HG02840 (cell line): ENCODE results near the gene PSG11.
"Not testable (repeated sequence)": the region's sequence is repeated elsewhere in the genome, so short reads cannot be mapped to it uniquely, and the experiment has no call there.

Experiments
- ATAC-seq: cut with Tn5 transposase; IDR thresholded peaks from one replicate; pipeline ENCODE4 v1.9.1; 2021; ENCODE audit warnings: mild to moderate bottlenecking, moderate library complexity, moderate number of reproducible peaks; ENCODE audit not compliant: unreplicated experiment, low FRiP score

Gene PSG11

DNA sequence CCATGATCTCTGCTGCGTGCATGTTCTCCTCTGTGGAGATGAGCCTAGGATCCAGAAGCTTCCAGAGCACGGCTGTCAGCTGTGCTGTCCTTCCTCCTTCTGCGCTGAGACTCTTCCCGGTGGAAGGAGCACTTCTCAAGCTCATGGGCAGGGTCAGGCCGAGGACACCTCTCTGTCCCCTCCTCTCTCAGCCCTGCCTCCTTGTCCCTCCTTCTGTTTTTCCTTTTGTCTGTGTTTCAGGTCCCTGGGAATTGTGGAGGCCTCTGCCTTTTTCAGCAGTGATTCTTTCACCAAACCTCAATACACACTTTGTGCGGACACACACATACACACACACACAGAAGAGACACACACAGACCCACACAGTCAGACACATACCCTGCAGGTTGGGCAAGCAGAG lies at the start of gene PSG11:
Gene PSG11 (minus strand): TSS at position 101 of the 400 bp plus-strand sequence. CDS start 97 bp downstream, at position 4.
- not testable (repeated sequence) for ATAC-seq

DNA sequence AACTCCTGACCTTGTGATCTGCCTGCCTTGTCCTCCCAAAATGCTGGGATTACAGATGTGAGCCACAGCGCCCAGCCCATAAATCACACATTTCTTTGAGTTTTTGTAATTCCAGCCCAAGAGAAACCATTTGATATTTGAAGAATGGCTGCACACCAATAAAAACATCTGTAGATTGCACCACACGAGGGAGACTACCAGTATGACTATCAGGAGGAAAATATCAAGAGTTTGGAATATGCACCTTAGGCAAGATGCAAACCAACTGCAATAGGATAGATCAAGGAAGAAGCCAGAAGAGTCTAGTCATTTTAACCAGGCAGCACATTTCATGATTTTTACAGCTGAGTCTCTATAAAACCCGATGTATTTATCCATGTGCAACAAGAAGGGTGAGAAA lies 36.1 kb upstream of the PSG11 start:
- ATAC-seq = not testable (repeated sequence)

- not testable (repeated sequence) for ATAC-seq
Observed at GRCh38 chr19:43061326-43061725, 35.1 kb upstream of the PSG11 start.

GRCh38 chr19:43060254-43060653 lies 34.0 kb upstream of the PSG11 start:
- not testable (repeated sequence) for ATAC-seq

DNA sequence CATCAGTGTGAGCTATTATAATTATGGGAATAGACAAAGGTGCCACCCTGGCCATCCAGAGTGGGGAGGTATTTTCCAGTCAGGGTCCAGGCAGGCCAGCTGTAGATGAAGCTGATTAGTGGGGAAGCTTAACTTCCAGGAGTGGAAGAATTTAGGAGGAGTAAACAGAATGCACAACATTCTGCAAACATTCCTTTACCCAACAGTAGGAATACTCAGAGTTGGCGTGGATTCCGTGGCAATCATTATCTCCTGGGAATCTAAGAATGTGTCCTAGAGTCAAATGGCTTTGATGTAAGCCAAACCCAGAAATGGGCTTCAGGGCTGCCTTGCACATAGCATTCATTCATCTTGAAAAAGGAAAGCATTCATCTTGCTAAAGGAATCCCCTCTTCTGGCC lies 33.2 kb upstream of the PSG11 start:
- ATAC-seq = not testable (repeated sequence)

- ATAC-seq = not testable (repeated sequence)
Observed at GRCh38 chr19:43058440-43058839, 32.2 kb upstream of the PSG11 start.

GRCh38 chr19:43047966-43048365 lies 21.7 kb upstream of the PSG11 start:
- not testable (repeated sequence) for ATAC-seq

DNA sequence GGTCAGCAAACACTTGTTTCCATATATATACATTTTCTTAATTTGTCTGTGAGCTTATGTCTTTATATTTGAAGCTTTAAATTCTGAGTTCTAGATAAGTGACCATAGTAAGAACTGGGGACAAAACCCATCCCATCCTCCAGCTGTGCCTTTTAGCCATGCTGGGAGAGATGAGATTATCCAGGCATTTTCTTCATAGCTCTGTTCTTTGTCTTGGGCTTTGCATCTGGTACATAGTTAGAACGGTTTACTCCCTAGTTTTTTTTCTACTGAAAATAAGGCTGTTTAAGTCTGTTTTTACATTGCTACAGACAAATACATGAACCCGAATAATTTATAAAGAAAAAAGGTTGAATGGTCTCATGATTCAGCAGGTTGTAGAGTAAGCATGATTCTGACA lies 20.3 kb upstream of the PSG11 start:
- ATAC-seq = not testable (repeated sequence)

DNA sequence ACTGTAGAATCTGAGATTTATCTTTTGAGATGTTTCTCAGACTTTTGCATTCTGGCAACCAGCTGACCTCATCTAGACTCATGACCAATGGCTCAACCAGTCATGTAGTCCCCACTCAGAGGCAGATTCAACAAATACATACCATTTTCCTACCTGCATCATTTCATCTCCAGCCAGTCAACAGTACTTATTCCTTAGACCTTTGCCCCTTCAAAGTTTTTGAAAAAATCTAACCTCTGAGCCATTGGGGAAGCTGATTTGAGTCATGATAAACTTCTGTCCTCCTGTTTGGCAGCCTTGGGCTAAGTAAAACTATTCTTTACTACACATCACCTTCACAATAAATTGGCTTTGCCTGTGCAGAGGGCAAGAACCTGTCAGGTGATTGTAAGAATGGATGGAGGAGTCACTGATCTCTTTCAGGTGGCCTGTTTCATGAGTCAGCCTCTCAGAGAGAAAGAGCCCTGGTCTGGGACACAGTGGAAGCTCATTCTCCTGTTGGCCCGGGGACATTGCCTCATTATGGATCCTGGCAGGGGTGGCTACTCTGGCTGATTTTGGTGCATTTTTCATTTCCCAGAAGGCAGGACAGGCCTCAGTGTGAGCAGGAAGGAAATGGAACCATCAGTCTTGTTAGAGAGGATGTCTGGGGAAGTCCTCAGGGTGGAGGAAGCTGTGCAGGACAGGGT lies 17.4 kb upstream of the PSG11 start:
- ATAC-seq = not testable (repeated sequence)

DNA sequence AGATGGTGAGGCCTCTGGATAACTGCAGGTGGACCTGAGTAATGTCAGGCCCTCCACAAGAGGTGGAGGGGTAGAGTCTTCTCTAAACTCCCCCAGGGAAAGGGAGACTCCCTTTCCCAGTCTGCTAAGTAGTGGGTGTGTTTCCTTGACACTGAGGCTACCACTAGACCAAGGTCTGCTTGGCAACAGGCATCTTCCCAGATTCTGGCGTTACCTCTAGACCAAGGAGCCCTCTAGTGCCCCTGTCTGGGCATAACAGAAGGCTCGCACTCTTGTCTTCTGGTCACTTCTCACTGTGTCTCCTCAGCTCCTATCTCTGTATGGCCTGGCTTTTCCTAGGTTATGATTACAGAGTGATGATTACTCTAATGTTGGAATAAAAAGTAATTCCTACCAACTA lies 5.4 kb upstream of the PSG11 start:
- ATAC-seq = not testable (repeated sequence)

GRCh38 chr19:43028866-43029265 lies 2.6 kb upstream of the PSG11 start:
- no peak for ATAC-seq

DNA sequence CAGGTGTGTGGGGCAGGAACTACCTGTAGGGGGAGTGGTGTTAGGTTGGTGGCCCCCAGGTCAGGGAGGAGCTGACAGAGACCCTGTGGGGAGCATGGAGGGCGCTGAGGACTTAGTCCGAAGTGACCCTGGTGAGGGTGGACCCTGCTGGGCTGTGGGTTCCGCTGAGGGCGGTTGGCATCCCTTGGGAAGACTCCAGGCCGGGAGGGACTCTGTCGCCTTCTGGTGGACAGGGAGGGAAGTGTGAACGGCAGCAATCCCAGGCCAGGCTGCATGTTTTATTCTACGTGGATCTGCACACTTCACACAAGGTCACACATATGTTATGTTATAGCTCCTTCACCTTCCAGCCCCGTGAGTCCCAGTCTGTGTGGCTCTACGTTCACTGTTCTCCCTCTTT lies 1.7 kb upstream of the PSG11 start:
- ATAC-seq = not testable (repeated sequence)

DNA sequence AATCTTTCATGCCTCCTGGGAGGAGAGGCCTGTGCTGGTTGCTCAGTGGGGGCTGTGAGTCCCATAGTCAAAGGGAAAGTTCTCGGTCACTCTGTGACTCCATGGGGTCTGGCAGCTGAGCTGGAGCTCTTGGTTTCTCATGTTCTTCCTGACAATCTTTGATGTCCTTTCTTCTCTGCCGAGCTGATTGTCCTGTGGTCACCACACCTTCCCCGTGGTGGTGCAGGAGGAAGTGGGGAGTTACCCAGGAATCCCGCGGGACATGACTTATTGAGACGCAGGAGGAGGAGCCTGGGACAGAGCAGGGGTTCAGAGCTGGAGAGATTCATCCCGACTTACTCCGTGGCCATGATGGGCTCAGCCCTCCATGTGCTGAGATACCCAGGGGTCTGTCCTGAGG lies 792 bp upstream of the PSG11 start:
- not testable (repeated sequence) for ATAC-seq

- ATAC-seq = not testable (repeated sequence)
Observed at GRCh38 chr19:43022098-43022497, 4.2 kb downstream of the PSG11 start.

- ATAC-seq = not testable (repeated sequence)
Observed at GRCh38 chr19:43021629-43022028, 4.6 kb downstream of the PSG11 start.

DNA sequence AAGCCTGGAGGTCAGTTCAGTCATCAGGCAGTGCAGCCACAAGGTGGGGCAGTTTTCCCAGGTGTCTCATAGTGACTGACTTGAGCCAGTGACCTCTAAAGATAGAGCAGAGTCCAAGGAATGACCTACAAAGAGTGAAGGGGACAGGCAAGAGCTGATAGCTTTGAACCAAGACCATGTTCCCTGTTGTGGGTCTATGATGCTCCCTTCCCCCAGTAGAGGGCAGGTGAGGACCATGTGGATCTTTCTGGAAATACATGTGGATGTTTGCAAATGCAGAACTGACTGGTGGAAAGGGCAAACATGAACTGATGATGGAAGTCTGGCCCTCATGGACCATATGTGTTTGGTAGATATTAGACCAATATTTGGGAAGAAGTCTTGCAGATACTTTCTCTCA lies 6.7 kb downstream of the PSG11 start:
- ATAC-seq = not testable (repeated sequence)

DNA sequence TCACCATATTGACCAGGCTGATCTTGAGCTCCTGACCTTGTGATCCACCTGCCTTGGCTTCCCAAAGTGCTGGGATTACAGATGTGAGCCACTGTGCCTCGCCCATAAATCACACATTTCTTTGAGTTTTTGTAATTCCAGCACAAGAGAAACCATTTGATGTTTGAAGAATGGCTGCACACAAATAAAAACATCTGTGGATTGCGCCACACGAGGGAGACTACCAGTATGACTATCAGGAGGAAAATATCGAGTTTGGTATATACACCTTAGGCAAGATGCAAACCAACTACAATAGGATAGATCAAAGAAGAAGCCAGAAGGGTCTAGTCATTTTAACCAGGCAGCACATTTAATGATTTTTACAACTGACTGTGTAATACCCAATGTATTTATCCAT lies 20.4 kb downstream of the PSG11 start:
- not testable (repeated sequence) for ATAC-seq

GRCh38 chr19:43004846-43005245 lies 21.4 kb downstream of the PSG11 start:
- not testable (repeated sequence) for ATAC-seq

- not testable (repeated sequence) for ATAC-seq
Observed at GRCh38 chr19:43003634-43004033, 22.6 kb downstream of the PSG11 start.

DNA sequence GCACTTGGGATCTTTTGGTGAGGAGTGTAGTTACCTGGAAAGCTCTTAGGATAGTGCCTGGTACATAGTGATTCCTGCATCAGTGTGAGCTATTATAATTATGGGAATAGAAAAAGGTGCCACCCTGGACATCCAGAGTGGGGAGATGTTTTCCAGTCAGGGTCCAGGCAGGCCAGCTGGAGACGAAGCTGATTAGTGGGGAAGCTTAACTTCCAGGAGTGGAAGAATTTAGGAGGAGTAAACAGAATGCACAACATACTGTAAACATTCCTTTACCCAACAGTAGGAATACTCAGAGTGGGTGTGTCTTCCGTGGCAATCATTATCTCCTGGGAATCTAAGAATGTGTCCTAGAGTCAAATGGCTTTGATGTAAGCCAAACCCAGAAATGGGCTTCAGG lies 23.3 kb downstream of the PSG11 start:
- not testable (repeated sequence) for ATAC-seq

DNA sequence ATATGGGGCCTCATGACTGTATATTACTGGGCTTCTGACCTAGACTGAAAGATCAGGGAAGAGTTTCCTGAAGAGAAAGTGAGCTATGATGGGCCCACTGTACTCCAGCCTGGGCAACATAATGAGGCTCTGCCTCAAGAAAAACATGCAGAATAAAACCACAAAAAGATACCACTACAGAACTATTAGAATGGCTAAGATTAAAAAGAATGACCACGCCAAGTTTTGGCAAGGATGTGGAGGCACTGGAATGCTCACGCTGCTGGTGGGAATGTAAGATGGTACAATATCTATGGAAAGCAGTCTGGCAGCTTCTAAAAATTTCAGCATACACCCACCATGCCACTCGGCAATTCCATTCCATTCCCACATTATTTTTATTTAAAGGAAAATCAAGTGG lies 30.1 kb downstream of the PSG11 start:
- ATAC-seq = not testable (repeated sequence)

GRCh38 chr19:42992029-42992604 lies 34.2 kb downstream of the PSG11 start:
- ATAC-seq = not testable (repeated sequence)
